Left lung (tissue), 10 donors: ENCODE measurements around the gene CACNA1S. TPM values are rescaled to one million over a fixed set of nuclear protein-coding genes. Genes with fewer than 3 reads are reported as not detected.

Source experiments
- ATAC-seq: fragments of 200-7000 bp; cut with Tn5 transposase; one replicate; pipeline ENCODE4 v1.9.1; 2020; ENCODE audit warnings: moderate library complexity
- DNase-seq, 4 donors: peaks; one replicate each; pipeline ENCODE4 v3.0.0-alpha.2; 2013 to 2020
- H3K27ac ChIP-seq, 2 donors: fragments of 200-600 bp; sonication (generic) in 1 of 2; one replicate each; pipeline versions ENCODE4 v1.5.0 to v1.8.0; 2020 to 2021
- H3K27me3 ChIP-seq, 2 donors: fragments of 200-600 bp; sonication (generic) in 1 of 2; one replicate each; pipeline versions ENCODE4 v1.5.0 to v1.8.0; 2020 to 2021
- H3K36me3 ChIP-seq, 2 donors: fragments of 200-600 bp; sonication (generic) in 1 of 2; one replicate each; pipeline versions ENCODE4 v1.5.0 to v1.8.0; 2020 to 2021
- H3K4me1 ChIP-seq, 2 donors: fragments of 200-600 bp; one replicate each; pipeline ENCODE4 v1.8.0; 2021
- H3K4me3 ChIP-seq, 2 donors: fragments of 200-600 bp; sonication (generic) in 1 of 2; one replicate each; pipeline versions ENCODE4 v1.5.0 to v1.8.0; 2020 to 2021; ENCODE audit warnings: mild to moderate bottlenecking in 1 of 2
- H3K9me3 ChIP-seq, 2 donors: fragments of 200-600 bp; sonication (generic) in 1 of 2; one replicate each; pipeline versions ENCODE4 v1.5.0 to v1.8.0; 2020 to 2021
- intact Hi-C, 2 donors: fragments of 100-400 bp; cut with DNase I; formaldehyde crosslinking; loops; one replicate each; pipeline versions ENCODE4 v1.11.2 to v1.14.2; 2022
- polyA plus RNA-seq, 6 donors: library from polyadenylated mRNA; unstranded; fragments of 120-200 nt; gene quantifications; one replicate each; pipeline ENCODE4 v1.2.1, GENCODE V29; 2013; ENCODE audit not compliant: insufficient read length in 6 of 6
- total RNA-seq, 2 donors: library from RNA; stranded (reverse); fragmentation: NEBNext Ultra II Directional; extraction: Animal tissue kit (Norgen Biotek cat#: 25700); gene quantifications; one replicate each; pipeline ENCODE4 v1.2.1, GENCODE V29; 2021
- TF ChIP-seq, protein P1 (sequence below), 2 donors: fragments of 200-600 bp; sonication (generic) in 1 of 2; IDR thresholded peaks; one replicate each; pipeline versions ENCODE4 v1.5.0 to v1.8.0; 2021; ENCODE audit warnings: antibody characterized with exemption in 2 of 2
- donor health status: DM: no; HTN: yes; CAD: no.
- donor health status: DM: no; HTN: no; CAD: no.

The CACNA1S gene
- total and polyA plus RNA-seq, 8 donors: 0.10 to 0.17 (median 0.12) TPM; not detected in 1

- ATAC-seq: no peak
- no peak overlapping the region for H3K4me3 ChIP-seq
- no peaks in the 10 kb centered on the region for H3K9me3 ChIP-seq
- H3K27me3 ChIP-seq: no peaks in the 10 kb centered on the region
- H3K4me1 ChIP-seq: no peaks in the 10 kb centered on the region
- no peak for DNase-seq
- H3K36me3 ChIP-seq: peaks cover 0 to 78% of the 10 kb centered on the region in 2 donors
- H3K27ac ChIP-seq: no peak overlapping the region
- intact Hi-C loops: no loop called here
- TF ChIP-seq, protein P1, sequence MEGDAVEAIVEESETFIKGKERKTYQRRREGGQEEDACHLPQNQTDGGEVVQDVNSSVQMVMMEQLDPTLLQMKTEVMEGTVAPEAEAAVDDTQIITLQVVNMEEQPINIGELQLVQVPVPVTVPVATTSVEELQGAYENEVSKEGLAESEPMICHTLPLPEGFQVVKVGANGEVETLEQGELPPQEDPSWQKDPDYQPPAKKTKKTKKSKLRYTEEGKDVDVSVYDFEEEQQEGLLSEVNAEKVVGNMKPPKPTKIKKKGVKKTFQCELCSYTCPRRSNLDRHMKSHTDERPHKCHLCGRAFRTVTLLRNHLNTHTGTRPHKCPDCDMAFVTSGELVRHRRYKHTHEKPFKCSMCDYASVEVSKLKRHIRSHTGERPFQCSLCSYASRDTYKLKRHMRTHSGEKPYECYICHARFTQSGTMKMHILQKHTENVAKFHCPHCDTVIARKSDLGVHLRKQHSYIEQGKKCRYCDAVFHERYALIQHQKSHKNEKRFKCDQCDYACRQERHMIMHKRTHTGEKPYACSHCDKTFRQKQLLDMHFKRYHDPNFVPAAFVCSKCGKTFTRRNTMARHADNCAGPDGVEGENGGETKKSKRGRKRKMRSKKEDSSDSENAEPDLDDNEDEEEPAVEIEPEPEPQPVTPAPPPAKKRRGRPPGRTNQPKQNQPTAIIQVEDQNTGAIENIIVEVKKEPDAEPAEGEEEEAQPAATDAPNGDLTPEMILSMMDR (IDR thresholded peaks at IDR 0.05): no peak
Observed at GRCh38 chr1:201002510-201002909, 109.7 kb downstream of the CACNA1S start.

GRCh38 chr1:201001962-201002361 is 110.3 kb downstream of the CACNA1S start:
- H3K27me3 ChIP-seq: no peaks in the 10 kb centered on the region
- peaks cover 0 to 84% of the 10 kb centered on the region in 2 donors for H3K36me3 ChIP-seq
- TF ChIP-seq, protein P1 (IDR thresholded peaks at IDR 0.05): no peak
- H3K4me1 ChIP-seq: no peaks in the 10 kb centered on the region
- H3K27ac ChIP-seq: no peak overlapping the region
- ATAC-seq: no peak
- no peak for DNase-seq
- no peaks in the 10 kb centered on the region for H3K9me3 ChIP-seq
- H3K4me3 ChIP-seq: no peak overlapping the region
- intact Hi-C loops: no loop called here

GRCh38 chr1:201000391-201000790 is 111.8 kb downstream of the CACNA1S start:
- H3K27ac ChIP-seq: no peak overlapping the region
- H3K27me3 ChIP-seq: no peaks in the 10 kb centered on the region
- no peaks in the 10 kb centered on the region for H3K4me1 ChIP-seq
- no peak overlapping the region for H3K4me3 ChIP-seq
- H3K36me3 ChIP-seq: peaks cover 0 to 96% of the 10 kb centered on the region in 2 donors
- DNase-seq: no peak
- TF ChIP-seq, protein P1 (IDR thresholded peaks at IDR 0.05): no peak
- no peaks in the 10 kb centered on the region for H3K9me3 ChIP-seq
- no peak for ATAC-seq
- intact Hi-C loops: no loop called here

GRCh38 chr1:200999667-201000066 is 112.6 kb downstream of the CACNA1S start:
- ATAC-seq (no peak), DNase-seq (no peak)
- Histone ChIP-seq H3K27ac (no peak overlapping the region), H3K9me3 (no peaks in the 10 kb centered on the region), H3K27me3 (no peaks in the 10 kb centered on the region), H3K4me3 (no peak overlapping the region), H3K36me3 (peaks cover 0 to 96% of the 10 kb centered on the region in 2 donors), H3K4me1 (no peaks in the 10 kb centered on the region)
- intact Hi-C loops: no loop called here
- TF ChIP-seq, protein P1 (IDR thresholded peaks at IDR 0.05): no peak

DNA sequence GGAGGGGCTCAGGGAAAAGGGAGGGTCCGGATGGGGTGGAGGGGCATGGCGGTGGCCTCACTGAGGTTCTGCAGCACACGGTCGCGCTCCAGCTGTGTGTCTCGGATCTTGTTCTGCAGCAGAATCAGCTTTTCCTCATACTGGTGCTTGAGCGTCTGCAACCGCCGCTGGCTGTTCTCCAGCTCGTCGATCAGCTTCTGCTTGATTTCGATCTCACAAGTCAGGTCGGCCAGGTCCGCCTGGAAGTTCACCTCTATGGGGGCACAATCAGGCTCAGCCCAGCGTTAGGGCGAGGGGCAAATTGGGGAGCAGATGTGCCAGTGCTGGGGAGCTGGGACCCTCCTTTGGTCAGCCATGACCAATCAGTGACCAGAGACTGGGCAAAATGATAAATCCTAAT is 113.9 kb downstream of the CACNA1S start:
- no peak overlapping the region for H3K27ac ChIP-seq
- DNase-seq (no peak), ATAC-seq (no peak)
- H3K4me3 ChIP-seq: no peak overlapping the region
- peaks cover 0 to 90% of the 10 kb centered on the region in 2 donors for H3K36me3 ChIP-seq
- intact Hi-C loops: no loop called here
- no peaks in the 10 kb centered on the region for H3K9me3 ChIP-seq
- TF ChIP-seq, protein P1 (IDR thresholded peaks at IDR 0.05): no peak
- H3K4me1 ChIP-seq: no peaks in the 10 kb centered on the region
- H3K27me3 ChIP-seq: no peaks in the 10 kb centered on the region
